ENCODE measurements around the gene NME5.
"Not testable (repeated sequence)": the region's sequence is repeated elsewhere in the genome, so short reads cannot be mapped to it uniquely, and the experiment has no call there.

Gene NME5

DNA sequence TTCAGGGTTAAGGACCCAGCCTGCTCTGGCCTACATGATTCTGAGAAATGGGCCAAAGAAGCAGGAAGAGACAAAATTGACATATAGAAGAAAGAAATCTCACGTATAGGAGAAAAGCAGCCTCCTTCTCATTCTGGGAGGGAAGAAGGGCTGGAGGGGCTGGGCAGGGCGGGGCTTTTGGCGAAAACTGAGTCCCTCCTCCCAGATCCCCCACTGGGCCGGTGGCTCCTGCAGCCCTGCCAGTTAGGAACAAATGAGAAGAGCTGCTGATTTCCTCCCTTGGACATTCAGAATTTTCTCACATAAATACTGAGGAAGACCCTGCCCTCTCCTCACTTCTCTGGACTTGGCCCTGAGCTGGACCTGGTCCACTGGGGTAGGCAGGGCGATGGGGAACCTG lies 55.5 kb downstream of the NME5 start, which contains the start of gene WNT8A:
Gene WNT8A, plus strand, starts transcription at position 332 of the 400 bp plus-strand sequence. CDS start 95 bp downstream, outside the sequence.
- no peak within 1 kb of the TSS for H3K27ac ChIP-seq (ENCODE audit: low read depth, low read length)
- no peak within 1 kb of the TSS for H3K9ac ChIP-seq (ENCODE audit: low read depth in 1 of 2, low read length in 2 of 2)
- no peak within 1 kb of the TSS for H3K4me3 ChIP-seq (ENCODE audit: low read depth in 1 of 2, low read length in 2 of 2)
- no peaks in the 10 kb centered on the region for H3K27me3 ChIP-seq (ENCODE audit: control insufficient read depth in 1 of 2, insufficient read depth in 2 of 2, low read length in 2 of 2)
- H3K4me1 ChIP-seq (ENCODE audit: control insufficient read depth in 1 of 2, insufficient read depth in 2 of 2, low read length in 2 of 2), result no peaks in the 10 kb centered on the region
- no peaks in the 10 kb centered on the region for H3K9me3 ChIP-seq (ENCODE audit: control insufficient read depth in 1 of 2, low read length in 2 of 2)
- H3K36me3 ChIP-seq (ENCODE audit: control insufficient read depth in 1 of 2, insufficient read depth in 2 of 2, low read length in 2 of 2), result no peaks in the 10 kb centered on the region

DNA sequence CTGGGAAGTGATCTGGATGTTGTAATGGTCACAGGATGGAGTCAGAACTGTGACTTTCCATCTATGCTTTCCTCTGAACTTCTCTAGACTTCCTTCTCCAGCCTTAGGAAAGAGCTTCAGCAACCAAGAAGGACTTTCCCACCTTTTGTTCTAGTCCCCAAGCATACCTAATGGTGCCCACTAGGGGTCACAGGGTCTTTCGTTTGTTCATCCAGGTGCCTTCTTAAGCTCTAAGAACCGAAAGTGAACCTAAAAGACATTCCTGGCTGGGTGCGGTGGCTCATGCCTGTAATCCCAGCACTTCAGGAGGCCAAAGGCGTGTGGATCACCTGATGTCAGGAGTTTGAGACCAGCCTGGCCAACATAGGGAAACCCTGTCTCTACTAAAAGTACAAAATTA lies 57.2 kb downstream of the NME5 start:
- Histone ChIP-seq H3K27me3 (ENCODE audit: control insufficient read depth in 1 of 2, insufficient read depth in 2 of 2, low read length in 2 of 2) (no peaks in the 10 kb centered on the region), H3K36me3 (ENCODE audit: control insufficient read depth in 1 of 2, insufficient read depth in 2 of 2, low read length in 2 of 2) (no peaks in the 10 kb centered on the region), H3K4me1 (ENCODE audit: control insufficient read depth in 1 of 2, insufficient read depth in 2 of 2, low read length in 2 of 2) (no peaks in the 10 kb centered on the region), H3K27ac (ENCODE audit: low read depth, low read length) (no peak overlapping the region), H3K9ac (ENCODE audit: low read depth in 1 of 2, low read length in 2 of 2) (no peak overlapping the region), H3K4me3 (ENCODE audit: low read depth in 1 of 2, low read length in 2 of 2) (no peak overlapping the region), H3K9me3 (ENCODE audit: control insufficient read depth in 1 of 2, low read length in 2 of 2) (no peaks in the 10 kb centered on the region)

DNA sequence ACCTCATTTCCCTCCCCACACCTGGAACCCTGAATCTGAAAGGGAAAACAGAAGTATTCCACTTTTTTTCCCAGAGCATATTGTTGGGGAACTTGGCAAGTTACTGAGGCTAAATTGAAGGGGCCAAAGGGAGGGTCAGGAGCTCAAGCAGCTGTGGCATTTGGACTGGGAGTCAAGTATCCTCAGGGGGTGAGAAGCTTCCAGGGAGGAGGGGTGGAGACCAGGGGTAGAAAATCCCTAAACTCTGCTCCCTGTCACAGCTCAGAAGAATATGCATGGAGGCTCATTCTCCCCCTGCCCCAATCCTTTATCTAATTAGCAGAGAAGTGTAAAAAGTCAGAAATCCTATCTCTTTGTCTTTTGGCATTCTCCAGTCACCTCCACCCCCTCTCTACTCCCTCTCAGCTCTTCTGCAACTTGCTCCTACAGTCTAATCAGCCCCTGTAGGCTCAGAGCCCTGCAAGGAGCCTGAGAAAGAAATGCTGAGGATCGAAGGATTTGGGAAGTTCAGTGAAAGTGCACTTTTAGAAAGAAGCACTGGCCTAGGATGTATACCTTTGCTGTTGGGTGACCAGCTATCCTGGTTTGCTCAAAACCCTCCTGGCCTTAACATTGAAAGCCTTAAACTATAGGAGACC lies 61.1 kb downstream of the NME5 start:
- H3K9ac ChIP-seq (ENCODE audit: low read depth in 1 of 2, low read length in 2 of 2), result no peak overlapping the region

DNA sequence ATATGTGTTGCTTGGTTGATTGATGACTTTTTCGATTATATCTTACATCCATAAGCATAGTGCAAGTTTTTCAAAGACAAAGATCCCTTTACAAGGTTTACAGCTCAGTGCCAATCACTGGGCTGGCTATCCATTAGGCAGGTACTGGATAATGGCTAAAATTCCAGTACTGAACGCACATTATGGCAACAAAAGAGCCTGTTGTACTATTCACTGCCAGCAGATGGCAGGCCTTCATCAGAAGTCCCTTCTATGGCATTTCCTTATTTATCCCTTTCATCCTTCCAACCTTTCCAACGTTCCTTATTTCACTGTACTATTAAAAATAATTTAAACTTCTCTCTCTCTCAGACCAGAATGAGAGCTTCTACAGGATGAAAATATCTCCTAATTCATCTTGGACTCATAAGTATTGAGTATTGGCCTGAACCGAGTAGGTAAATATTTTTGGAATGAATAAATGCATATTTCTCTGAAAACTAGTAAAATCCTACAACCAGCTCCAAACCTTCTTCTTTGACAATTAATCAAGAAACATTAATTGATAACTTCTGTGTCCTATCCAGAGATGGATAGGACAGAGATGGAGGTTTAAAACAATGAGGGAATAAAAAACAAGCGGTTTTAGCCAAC lies 62.0 kb downstream of the NME5 start:
- no peaks in the 10 kb centered on the region for H3K36me3 ChIP-seq (ENCODE audit: control insufficient read depth in 1 of 2, insufficient read depth in 2 of 2, low read length in 2 of 2)
- no peak overlapping the region for H3K27ac ChIP-seq (ENCODE audit: low read depth, low read length)
- H3K4me3 ChIP-seq (ENCODE audit: low read depth in 1 of 2, low read length in 2 of 2), result no peak overlapping the region
- no peaks in the 10 kb centered on the region for H3K27me3 ChIP-seq (ENCODE audit: control insufficient read depth in 1 of 2, insufficient read depth in 2 of 2, low read length in 2 of 2)
- H3K9me3 ChIP-seq (ENCODE audit: control insufficient read depth in 1 of 2, low read length in 2 of 2), result no peaks in the 10 kb centered on the region
- no peak overlapping the region for H3K9ac ChIP-seq (ENCODE audit: low read depth in 1 of 2, low read length in 2 of 2)
- H3K4me1 ChIP-seq (ENCODE audit: control insufficient read depth in 1 of 2, insufficient read depth in 2 of 2, low read length in 2 of 2), result no peaks in the 10 kb centered on the region

More for the DNA sequence above, 61.1 kb downstream of the NME5 start:
- H3K36me3 ChIP-seq (ENCODE audit: control insufficient read depth in 1 of 2, insufficient read depth in 2 of 2, low read length in 2 of 2), result no peaks in the 10 kb centered on the region
- no peaks in the 10 kb centered on the region for H3K4me1 ChIP-seq (ENCODE audit: control insufficient read depth in 1 of 2, insufficient read depth in 2 of 2, low read length in 2 of 2)
- no peak overlapping the region for H3K27ac ChIP-seq (ENCODE audit: low read depth, low read length)
- no peaks in the 10 kb centered on the region for H3K9me3 ChIP-seq (ENCODE audit: control insufficient read depth in 1 of 2, low read length in 2 of 2)
- no peaks in the 10 kb centered on the region for H3K27me3 ChIP-seq (ENCODE audit: control insufficient read depth in 1 of 2, insufficient read depth in 2 of 2, low read length in 2 of 2)
- H3K4me3 ChIP-seq (ENCODE audit: low read depth in 1 of 2, low read length in 2 of 2), result no peak overlapping the region

DNA sequence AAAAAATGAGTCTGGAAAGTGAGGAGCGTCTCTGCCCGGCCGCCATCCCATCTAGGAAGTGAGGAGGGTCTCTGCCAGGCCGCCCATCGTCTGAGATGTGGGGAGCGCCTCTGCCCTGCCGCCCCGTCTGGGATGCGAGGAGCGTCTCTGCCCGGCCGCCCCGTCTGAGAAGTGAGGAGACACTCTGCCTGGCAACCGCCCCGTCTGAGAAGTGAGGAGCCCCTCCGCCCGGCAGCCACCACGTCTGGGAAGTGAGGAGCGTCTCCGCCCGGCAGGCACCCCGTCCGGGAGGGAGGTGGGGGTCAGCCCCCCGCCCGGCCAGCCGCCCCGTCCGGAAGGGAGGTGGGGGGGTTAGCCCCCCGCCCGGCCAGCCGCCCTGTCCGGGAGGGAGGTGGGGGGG lies 69.2 kb downstream of the NME5 start:
- not testable (repeated sequence) for H3K27me3 ChIP-seq (ENCODE audit: control insufficient read depth in 1 of 2, insufficient read depth in 2 of 2, low read length in 2 of 2); H3K27ac ChIP-seq (ENCODE audit: low read depth, low read length); H3K4me3 ChIP-seq (ENCODE audit: low read depth in 1 of 2, low read length in 2 of 2); H3K9me3 ChIP-seq (ENCODE audit: control insufficient read depth in 1 of 2, low read length in 2 of 2); H3K9ac ChIP-seq (ENCODE audit: low read depth in 1 of 2, low read length in 2 of 2); H3K4me1 ChIP-seq (ENCODE audit: control insufficient read depth in 1 of 2, insufficient read depth in 2 of 2, low read length in 2 of 2); H3K36me3 ChIP-seq (ENCODE audit: control insufficient read depth in 1 of 2, insufficient read depth in 2 of 2, low read length in 2 of 2)

DNA sequence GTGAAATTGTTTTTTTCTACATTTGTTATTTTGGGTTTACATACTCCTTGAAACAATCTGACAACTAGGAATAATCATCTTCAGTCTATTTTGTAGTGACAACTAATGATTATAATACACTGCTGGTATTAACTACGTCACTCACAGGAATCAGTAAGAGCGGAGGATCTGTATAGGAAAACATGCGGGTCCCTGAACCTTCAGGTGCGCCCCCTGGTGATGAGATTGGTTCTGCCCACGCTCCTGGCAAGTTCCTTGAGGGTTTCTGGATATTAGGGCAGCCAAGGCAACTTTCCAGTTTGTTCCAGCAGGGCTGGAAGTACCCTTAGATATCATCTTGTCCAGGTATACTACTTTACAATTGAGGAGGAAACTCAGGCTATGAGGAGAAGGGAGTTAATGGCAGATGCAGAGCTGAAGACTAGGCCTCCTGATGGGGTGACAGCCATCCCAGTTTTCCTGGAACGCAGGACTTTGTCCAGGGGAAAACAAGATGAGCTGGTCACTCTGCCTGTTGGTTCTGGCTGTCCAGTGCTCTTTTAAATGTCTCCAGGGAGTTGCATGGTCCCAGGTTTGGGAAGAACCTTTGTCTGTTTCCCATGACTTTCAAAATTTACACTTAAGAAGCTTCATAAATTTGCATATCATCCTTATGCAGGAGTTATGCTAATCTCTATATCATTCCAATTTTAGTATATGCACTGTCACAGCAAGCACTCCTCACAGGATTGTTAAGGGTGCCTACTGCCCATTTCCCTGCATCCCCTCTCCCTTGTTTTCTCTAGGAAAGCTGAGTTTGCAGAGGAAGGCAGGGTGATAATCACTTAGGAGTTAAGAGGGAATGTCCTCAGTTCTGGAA lies 70.3 kb downstream of the NME5 start:
- Histone ChIP-seq H3K9ac (ENCODE audit: low read depth in 1 of 2, low read length in 2 of 2) (no peak overlapping the region), H3K36me3 (ENCODE audit: control insufficient read depth in 1 of 2, insufficient read depth in 2 of 2, low read length in 2 of 2) (no peaks in the 10 kb centered on the region), H3K27me3 (ENCODE audit: control insufficient read depth in 1 of 2, insufficient read depth in 2 of 2, low read length in 2 of 2) (no peaks in the 10 kb centered on the region), H3K4me3 (ENCODE audit: low read depth in 1 of 2, low read length in 2 of 2) (no peak overlapping the region), H3K27ac (ENCODE audit: low read depth, low read length) (no peak overlapping the region), H3K9me3 (ENCODE audit: control insufficient read depth in 1 of 2, low read length in 2 of 2) (no peaks in the 10 kb centered on the region), H3K4me1 (ENCODE audit: control insufficient read depth in 1 of 2, insufficient read depth in 2 of 2, low read length in 2 of 2) (no peaks in the 10 kb centered on the region)

DNA sequence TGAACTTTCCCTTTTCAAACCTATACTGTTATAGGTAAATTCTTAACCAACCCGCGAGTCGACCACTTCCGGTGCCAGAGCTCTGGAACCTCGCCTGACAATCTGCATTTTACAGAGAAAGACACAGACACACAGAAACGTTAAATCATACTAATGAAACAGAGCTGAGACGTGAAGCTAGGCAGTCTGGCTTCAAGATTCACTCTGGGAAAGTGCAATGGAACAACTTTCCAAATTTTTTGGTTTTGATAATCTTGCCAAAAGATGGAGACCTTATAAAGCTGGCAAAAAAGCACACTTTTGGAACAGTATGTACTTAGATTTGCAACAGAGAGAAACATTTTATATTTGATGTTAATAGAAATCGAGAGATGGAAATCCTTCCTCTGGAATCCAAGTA lies 71.3 kb downstream of the NME5 start:
- Histone ChIP-seq H3K36me3 (ENCODE audit: control insufficient read depth in 1 of 2, insufficient read depth in 2 of 2, low read length in 2 of 2) (no peaks in the 10 kb centered on the region), H3K4me1 (ENCODE audit: control insufficient read depth in 1 of 2, insufficient read depth in 2 of 2, low read length in 2 of 2) (no peaks in the 10 kb centered on the region), H3K9me3 (ENCODE audit: control insufficient read depth in 1 of 2, low read length in 2 of 2) (no peaks in the 10 kb centered on the region), H3K9ac (ENCODE audit: low read depth in 1 of 2, low read length in 2 of 2) (no peak overlapping the region), H3K27me3 (ENCODE audit: control insufficient read depth in 1 of 2, insufficient read depth in 2 of 2, low read length in 2 of 2) (no peaks in the 10 kb centered on the region), H3K4me3 (ENCODE audit: low read depth in 1 of 2, low read length in 2 of 2) (no peak overlapping the region), H3K27ac (ENCODE audit: low read depth, low read length) (no peak overlapping the region)
